GM18502 (cell line): ENCODE measurements around the gene ZNF723.
"Not testable (repeated sequence)": the region's sequence is repeated elsewhere in the genome, so short reads cannot be mapped to it uniquely, and the experiment has no call there.

ENCODE experiments used
- ATAC-seq: cut with Tn5 transposase; IDR thresholded peaks from one replicate; pipeline ENCODE4 v1.9.1; 2021; ENCODE audit warnings: mild to moderate bottlenecking; ENCODE audit not compliant: unreplicated experiment, poor library complexity

The ZNF723 gene

DNA sequence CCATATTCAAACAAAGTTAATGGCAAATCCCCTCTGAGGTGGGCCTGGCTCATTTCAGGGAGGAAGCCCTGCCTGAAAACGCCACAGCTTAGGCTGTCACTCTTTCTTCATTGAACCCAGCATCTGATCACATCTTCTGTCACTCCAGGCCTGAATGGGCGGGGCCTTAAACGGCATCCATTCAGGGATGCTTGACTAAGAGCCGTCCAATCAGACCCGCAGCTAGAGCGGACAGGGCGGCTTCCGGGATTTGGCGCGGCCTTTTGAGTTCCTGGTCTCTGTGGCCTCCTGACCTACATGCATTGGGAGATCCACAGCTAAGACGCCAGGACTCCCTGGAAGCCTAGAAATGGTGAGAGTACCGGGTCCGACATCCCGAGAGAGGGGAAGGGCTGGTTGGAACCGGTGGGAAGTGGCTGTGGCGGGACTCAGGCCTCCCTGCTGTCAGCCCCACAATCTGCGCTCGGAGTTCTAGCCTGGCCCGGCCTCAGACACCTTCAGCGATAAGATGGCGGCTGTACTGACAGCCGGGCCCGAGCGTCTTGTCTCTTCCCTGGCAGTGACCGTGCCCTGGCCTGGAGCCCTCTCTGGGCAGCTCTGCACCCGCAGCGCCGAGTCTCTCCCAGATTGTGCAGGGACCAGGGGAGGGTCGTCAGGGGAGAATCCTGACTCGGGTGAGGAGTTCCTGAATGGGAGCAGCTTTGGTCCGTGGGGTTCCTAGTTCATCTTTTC lies at the start of gene ZNF723:
TSS of gene ZNF723 (plus strand) at position 261 of the 732 bp plus-strand sequence. CDS start at position 350, 89 bp downstream.
- ATAC-seq, result no peak

DNA sequence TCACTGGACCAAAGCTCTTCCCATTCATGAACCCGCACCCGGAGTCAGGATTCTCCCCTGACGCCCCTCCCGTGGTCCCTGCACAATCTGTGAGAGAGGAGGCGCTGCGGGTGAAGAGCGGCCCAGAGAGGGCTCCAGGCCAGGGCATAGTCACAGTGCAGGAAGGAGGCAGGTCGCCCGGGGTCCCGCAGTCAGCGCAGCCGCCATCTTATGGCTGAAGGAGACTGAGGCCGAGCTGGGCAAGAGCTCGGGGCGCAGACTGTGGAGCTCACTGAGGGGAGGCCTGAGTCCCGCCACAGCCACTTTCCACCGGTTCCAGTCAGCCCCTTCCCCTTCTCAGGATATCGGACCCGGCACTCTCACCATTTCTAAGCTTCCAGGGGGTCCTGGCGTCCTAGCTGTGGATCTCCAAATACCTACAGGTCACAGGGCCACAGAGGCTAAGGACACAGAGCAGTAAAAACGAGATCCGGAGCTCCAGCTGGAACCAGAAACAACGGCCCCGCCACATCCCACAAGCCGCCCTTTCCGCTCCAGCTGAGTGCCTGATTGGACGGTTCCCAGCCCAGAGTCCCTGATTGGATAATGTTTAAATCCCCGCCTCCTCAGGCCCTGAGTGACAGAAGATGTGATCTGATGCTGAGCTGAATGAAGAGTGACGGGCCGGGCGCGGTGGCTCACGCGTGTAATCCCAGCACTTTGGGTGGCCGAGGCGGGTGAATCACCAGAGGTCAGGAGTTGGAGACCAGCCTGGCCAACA lies 48.3 kb upstream of the ZNF723 start, which contains the start of gene ZNF99:
TSS of gene ZNF99 (minus strand) at position 501 of the 760 bp plus-strand sequence. CDS start at position 366, 135 bp downstream.
- ATAC-seq, result no peak

DNA sequence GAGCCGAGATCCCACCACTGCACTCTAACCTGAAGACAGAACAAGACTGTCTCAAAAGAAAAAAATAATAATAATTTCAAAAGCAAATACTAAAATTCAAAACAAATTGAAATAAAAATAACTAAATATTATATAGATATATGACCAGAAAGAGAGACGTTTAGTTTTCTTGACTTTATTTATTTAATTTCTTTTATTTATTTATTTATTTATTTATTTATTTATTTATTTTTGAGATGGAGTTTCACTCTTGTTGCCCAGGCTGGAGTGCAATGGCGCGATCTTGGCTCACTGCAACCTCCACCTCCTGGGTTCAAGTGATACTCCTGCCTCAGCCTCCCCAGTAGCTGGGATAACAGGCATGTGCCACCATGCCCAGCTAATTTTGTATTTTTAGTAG lies 39.2 kb upstream of the ZNF723 start:
- not testable (repeated sequence) for ATAC-seq

DNA sequence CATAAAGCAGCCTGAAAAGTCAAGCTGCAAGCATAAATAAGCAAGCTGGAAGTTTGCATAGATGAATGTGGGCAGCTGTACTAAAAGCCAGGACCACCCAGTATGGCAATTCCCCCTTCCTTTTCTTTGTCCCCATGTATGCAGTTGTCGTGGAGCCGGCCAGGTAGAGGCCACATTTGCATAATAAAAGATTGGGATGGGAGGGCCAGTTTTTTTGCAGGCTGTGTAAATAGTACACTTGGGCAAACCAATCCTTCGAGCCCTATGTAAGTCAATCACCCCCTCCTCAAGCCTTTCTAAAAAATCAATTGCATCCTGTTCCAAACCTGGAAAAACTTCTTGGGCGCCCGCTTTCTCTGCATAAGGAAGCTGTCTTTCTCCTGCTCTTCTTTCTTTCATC lies 35.1 kb upstream of the ZNF723 start:
- no peak for ATAC-seq

DNA sequence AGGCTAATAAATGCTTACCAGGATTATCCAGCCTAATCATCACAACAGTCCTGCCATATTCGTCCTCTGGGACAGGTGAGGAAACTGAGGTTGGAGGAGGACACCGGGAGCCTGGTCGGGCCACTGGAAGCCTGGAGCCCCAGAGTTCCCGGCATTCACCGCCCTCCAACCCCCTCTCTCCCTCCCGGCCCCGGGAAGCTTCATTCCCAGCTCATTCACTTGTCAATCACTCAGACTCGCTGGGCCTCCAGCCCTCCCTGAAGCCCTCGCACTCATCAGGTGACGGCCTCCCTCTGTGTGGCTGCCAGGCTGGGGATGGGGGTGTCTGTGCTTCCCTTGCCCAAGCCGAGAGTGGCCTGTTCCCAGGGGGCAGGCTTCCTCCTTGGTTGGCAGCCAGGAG lies 25.7 kb upstream of the ZNF723 start:
- ATAC-seq, result no peak

DNA sequence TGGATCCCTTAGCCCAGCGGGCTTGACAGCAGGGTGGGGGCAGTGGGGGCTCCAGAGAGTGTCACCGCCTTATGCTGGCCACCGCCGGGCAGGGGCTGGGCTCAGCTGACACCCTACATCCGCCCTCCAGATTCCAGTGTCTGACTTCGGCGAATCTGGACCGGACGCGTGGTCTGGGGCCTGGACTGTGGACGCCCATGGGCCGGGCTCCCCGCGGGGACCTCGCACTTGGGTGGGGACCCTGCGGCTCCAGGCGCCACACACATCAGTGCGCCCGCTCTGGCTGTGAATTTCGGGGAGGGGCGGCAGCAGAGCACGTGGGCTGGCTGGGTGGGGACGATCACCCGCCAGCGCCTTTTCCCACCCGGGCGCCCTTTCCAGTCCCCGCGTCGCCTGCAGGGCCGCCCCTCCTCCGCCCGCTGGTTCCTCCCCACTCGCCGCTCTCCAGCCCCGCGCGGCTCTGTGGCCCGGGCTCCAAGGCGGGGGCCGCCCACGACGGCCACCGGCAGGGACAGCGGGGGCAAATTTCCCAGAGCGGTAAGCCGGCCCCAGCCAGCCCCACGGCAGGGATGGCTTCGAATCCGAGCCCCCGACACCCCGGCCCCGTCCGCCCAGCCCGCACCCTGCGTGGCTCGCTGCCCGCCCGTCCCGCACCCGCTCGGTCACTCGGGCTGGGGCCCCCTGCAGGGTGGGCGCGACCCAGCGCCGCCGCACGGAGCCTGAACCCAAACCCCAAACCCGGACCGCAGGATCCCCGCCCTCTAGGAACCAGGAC lies 24.8 kb upstream of the ZNF723 start:
- ATAC-seq, result no peak

DNA sequence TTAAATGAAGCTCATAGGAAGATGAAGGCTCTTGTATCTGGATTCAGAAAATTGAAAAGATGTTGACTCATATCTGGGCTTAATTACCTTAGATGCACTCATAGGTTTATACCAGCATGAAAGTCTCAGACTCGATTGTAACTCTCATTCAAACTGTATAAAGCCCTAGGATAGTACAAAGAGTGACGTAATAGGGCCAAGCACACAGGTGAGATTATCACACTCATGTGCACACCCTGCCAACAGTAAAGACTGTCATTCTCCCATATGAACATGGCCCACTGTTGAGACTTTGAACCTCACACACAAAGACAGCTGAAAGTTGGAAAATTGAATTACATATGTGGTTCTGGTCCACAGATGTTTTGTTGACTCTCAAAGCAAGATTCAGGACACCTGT lies 18.0 kb upstream of the ZNF723 start:
- no peak for ATAC-seq

DNA sequence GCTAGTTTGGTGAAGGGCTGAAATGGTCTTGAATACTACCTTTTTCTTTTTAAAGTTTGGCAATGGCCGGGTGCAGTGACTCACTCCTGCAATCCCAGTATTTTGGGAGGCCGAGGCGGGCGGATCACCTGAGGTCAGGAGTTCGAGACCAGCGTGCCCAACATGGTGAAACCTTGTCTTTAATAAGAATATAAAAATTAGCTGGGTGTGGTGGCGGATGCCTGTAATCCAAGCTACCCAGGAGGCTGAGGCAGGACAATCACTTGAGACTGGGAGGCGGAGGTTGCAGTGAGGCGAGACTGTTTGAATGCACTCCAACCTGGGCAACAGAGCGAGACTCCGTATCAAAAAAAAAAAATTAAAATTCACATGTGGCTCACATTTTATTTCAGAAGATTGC lies 880 bp upstream of the ZNF723 start:
- no peak for ATAC-seq

DNA sequence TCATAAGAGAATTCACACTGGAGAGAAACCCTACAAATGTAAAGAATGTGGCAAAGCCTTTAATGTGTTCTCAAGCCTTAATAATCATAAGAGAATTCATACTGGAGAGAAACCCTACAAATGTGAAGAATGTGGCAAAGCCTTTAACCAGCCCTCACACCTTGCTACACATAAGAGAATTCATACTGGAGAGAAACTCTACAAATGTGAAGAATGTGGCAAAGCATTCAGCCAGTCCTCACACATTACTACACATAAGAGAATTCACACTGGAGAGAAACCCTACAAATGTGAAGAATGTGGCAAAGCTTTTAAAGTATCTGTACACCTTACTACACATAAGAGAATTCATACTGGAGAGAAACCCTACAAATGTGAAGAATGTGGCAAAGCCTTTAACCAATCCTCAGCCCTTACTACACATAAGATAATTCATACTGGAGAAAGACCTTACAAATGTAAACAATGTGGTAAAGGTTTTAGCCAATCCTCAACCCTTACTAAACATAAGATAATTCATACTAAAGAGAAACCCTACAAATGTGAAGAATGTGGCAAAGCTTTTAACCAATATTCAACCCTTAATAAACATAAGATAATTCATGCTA lies 25.7 kb downstream of the ZNF723 start:
- ATAC-seq, result not testable (repeated sequence)

DNA sequence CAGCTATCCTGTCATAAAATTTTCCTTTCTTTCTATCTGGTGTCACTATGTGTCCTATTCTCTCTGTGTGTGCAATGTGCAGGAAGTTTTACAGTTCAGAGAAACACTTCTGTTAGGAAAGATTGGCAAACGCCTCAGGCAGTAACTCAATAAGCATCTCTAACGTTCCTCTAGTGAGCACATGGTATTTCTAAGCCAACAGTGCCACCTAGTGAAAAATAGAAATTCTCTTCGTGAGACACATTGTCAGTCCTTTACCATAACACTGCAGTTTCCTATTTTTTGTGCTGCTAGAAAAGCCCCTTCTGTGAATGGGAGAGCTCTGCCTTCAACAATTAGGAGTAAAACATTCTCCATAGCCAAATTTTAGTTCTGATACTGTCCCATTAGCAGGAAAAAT lies 50.7 kb downstream of the ZNF723 start:
- ATAC-seq, result no peak

DNA sequence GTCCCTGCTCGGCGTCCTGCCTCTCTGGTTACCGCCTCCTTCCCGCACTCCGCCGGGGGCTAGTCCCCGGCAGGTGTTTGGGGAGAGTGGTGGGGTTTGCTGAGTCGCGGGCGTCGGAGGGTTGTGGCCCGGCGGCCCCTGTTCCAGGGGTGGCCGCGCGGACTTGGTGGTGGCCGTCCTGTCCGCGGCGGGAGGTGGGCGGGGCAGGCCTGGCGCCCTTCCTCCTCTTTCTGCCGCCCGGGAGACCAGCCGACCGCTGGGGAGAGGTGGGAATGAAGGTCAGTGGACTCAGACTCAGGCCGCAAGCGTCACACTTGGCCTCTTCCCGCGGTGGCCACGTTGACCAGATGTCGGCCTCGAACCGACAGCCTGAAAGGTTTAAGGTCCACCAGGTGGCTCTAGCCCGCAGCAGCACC lies 61.8 kb downstream of the ZNF723 start:
- ATAC-seq, result no peak

DNA sequence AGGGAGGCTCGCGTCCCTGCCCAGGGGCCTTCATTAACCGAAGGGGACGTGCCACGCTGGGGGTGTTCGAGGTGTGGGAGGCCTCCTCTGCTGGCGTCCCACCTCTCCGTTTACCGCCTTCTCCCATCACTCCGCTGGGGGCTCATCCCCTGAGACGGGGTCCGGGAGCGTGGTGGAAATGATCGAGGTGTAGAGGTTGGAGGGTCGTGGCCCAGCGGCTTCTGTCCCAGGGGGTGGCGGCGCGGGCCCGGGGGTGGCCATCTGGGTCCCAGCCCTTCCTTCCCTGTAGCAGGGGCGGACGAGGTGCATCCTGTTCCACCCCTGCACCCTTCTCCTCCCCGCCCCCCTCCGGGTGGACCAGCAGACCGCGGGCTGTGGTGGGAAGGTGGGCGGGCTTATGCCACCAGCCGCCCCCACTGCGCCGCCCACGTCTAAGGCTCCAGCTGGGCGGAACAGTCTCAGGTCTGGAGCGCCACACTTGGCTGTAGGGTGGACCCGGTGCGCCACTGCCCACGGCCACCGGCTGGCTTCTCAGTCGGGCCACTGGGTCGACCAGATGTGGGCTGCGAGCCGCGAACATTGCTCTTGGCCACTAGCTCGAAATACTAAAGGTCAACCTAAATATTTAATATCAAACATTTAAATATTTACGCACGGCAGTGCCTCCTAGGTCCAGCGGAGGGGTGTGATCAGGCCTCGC lies 69.5 kb downstream of the ZNF723 start:
- ATAC-seq, result no peak
